ENCODE data around the gene DUSP15. TPM values are rescaled to one million over a fixed set of nuclear protein-coding genes. Genes with fewer than 3 reads are reported as not detected.

Gene DUSP15
- total and polyA plus RNA-seq, 12 donors, result 0.90 to 7.2 (median 5.0) TPM

- DNase-seq (peak; percentile 77 to 86), ATAC-seq (peak; percentile 63 to 87 (median 80))
- TF ChIP-seq, protein P1, sequence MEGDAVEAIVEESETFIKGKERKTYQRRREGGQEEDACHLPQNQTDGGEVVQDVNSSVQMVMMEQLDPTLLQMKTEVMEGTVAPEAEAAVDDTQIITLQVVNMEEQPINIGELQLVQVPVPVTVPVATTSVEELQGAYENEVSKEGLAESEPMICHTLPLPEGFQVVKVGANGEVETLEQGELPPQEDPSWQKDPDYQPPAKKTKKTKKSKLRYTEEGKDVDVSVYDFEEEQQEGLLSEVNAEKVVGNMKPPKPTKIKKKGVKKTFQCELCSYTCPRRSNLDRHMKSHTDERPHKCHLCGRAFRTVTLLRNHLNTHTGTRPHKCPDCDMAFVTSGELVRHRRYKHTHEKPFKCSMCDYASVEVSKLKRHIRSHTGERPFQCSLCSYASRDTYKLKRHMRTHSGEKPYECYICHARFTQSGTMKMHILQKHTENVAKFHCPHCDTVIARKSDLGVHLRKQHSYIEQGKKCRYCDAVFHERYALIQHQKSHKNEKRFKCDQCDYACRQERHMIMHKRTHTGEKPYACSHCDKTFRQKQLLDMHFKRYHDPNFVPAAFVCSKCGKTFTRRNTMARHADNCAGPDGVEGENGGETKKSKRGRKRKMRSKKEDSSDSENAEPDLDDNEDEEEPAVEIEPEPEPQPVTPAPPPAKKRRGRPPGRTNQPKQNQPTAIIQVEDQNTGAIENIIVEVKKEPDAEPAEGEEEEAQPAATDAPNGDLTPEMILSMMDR (IDR thresholded peaks at IDR 0.05), result no peak
- no peaks in the 10 kb centered on the region for H3K9me3 ChIP-seq
- peaks cover 0 to 9% (median 0%) of the 10 kb centered on the region in 7 donors for H3K27me3 ChIP-seq
- peak overlapping the region in 8 of 10 donors; percentile 3 to 91 (median 68) for H3K27ac ChIP-seq
- WGBS, 2 donors, result 43 to 52% methylated on average over 14 of the region's 14 CpGs
- no peak overlapping the region for H3K4me3 ChIP-seq
- intact Hi-C loops (cut with DNase I), result no loop called here
- no peaks in the 10 kb centered on the region for H3K36me3 ChIP-seq
- peaks cover 16 to 79% (median 41%) of the 10 kb centered on the region in 9 donors for H3K4me1 ChIP-seq
These were observed 34.1 kb downstream of the DUSP15 start for GRCh38 chr20:31835977-31836852.

GRCh38 chr20:31835554-31835953 is 34.8 kb downstream of the DUSP15 start:
- Histone ChIP-seq H3K27me3 (peaks cover 0 to 9% (median 0%) of the 10 kb centered on the region in 7 donors), H3K36me3 (no peaks in the 10 kb centered on the region), H3K4me1 (peaks cover 16 to 72% (median 37%) of the 10 kb centered on the region in 9 donors), H3K27ac (peak overlapping the region in 7 of 10 donors; percentile 3 to 91 (median 70)), H3K9me3 (no peaks in the 10 kb centered on the region), H3K4me3 (no peak overlapping the region)
- intact Hi-C loops (cut with DNase I), result no loop called here
- TF ChIP-seq, protein P1 (IDR thresholded peaks at IDR 0.05), result no peak
- WGBS, 2 donors, result 83 to 87% methylated on average over 9 of the region's 9 CpGs
- DNase-seq (no peak), ATAC-seq (no peak)

GRCh38 chr20:31833931-31834521 is 36.3 kb downstream of the DUSP15 start:
- Histone ChIP-seq H3K9me3 (no peaks in the 10 kb centered on the region), H3K27me3 (peaks cover 0 to 9% (median 0%) of the 10 kb centered on the region in 7 donors), H3K36me3 (no peaks in the 10 kb centered on the region), H3K4me1 (peaks cover 16 to 58% (median 37%) of the 10 kb centered on the region in 9 donors), H3K27ac (peak overlapping the region in 6 of 10 donors; percentile 10 to 91 (median 67)), H3K4me3 (no peak overlapping the region)
- 71 to 76% methylated on average over 20 of the region's 20 CpGs for WGBS, 2 donors
- TF ChIP-seq, protein P1 (IDR thresholded peaks at IDR 0.05), result no peak
- intact Hi-C loops (cut with DNase I), result no loop called here
- ATAC-seq, result peak in 2 of 8 donors; percentile 20
- no peak for DNase-seq

- H3K27me3 ChIP-seq, result peaks cover 0 to 5% (median 0%) of the 10 kb centered on the region in 7 donors
- intact Hi-C loops (cut with DNase I), result no loop called here
- no peaks in the 10 kb centered on the region for H3K9me3 ChIP-seq
- no peak overlapping the region for H3K4me3 ChIP-seq
- DNase-seq (peak; percentile 69 to 70), ATAC-seq (peak in 7 of 8 donors; percentile 23 to 38 (median 34))
- H3K27ac ChIP-seq, result peak overlapping the region in 6 of 10 donors; percentile 10 to 91 (median 67)
- H3K4me1 ChIP-seq, result peaks cover 16 to 51% (median 35%) of the 10 kb centered on the region in 9 donors
- TF ChIP-seq, protein P1 (IDR thresholded peaks at IDR 0.05), result peak; percentile 61 to 90 (median 82)
- no peaks in the 10 kb centered on the region for H3K36me3 ChIP-seq
- 61 to 63% methylated on average over 14 of the region's 14 CpGs for WGBS, 2 donors
These were observed 37.0 kb downstream of the DUSP15 start for GRCh38 chr20:31833130-31833930.
